ENCODE measurements around the gene ASTN1.

ASTN1 gene

GRCh38 chr1:176820391-176821031, 344.0 kb downstream of the ASTN1 start:
- no peaks in the 10 kb centered on the region for H3K27me3 ChIP-seq (ENCODE audit: insufficient read depth, poor library complexity, severe bottlenecking)
- H3K4me3 ChIP-seq (replicated peaks; ENCODE audit: insufficient read depth, low read length): no peak overlapping the region
- H3K27ac ChIP-seq (replicated peaks): no peak overlapping the region
- DNase-seq (ENCODE audit: low read depth in 1 of 2, low spot score in 1 of 2): no peak
- TF ChIP-seq, protein P1, sequence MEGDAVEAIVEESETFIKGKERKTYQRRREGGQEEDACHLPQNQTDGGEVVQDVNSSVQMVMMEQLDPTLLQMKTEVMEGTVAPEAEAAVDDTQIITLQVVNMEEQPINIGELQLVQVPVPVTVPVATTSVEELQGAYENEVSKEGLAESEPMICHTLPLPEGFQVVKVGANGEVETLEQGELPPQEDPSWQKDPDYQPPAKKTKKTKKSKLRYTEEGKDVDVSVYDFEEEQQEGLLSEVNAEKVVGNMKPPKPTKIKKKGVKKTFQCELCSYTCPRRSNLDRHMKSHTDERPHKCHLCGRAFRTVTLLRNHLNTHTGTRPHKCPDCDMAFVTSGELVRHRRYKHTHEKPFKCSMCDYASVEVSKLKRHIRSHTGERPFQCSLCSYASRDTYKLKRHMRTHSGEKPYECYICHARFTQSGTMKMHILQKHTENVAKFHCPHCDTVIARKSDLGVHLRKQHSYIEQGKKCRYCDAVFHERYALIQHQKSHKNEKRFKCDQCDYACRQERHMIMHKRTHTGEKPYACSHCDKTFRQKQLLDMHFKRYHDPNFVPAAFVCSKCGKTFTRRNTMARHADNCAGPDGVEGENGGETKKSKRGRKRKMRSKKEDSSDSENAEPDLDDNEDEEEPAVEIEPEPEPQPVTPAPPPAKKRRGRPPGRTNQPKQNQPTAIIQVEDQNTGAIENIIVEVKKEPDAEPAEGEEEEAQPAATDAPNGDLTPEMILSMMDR (IDR thresholded peaks at IDR 0.05; ENCODE audit: insufficient read depth, low read length): no peak
- TF ChIP-seq GABPA (IDR thresholded peaks at IDR 0.05; ENCODE audit: low read depth): no peak
- no peak for TF ChIP-seq POLR2AphosphoS5 (IDR thresholded peaks at IDR 0.05; ENCODE audit: low read depth)
- TF ChIP-seq, protein P2, sequence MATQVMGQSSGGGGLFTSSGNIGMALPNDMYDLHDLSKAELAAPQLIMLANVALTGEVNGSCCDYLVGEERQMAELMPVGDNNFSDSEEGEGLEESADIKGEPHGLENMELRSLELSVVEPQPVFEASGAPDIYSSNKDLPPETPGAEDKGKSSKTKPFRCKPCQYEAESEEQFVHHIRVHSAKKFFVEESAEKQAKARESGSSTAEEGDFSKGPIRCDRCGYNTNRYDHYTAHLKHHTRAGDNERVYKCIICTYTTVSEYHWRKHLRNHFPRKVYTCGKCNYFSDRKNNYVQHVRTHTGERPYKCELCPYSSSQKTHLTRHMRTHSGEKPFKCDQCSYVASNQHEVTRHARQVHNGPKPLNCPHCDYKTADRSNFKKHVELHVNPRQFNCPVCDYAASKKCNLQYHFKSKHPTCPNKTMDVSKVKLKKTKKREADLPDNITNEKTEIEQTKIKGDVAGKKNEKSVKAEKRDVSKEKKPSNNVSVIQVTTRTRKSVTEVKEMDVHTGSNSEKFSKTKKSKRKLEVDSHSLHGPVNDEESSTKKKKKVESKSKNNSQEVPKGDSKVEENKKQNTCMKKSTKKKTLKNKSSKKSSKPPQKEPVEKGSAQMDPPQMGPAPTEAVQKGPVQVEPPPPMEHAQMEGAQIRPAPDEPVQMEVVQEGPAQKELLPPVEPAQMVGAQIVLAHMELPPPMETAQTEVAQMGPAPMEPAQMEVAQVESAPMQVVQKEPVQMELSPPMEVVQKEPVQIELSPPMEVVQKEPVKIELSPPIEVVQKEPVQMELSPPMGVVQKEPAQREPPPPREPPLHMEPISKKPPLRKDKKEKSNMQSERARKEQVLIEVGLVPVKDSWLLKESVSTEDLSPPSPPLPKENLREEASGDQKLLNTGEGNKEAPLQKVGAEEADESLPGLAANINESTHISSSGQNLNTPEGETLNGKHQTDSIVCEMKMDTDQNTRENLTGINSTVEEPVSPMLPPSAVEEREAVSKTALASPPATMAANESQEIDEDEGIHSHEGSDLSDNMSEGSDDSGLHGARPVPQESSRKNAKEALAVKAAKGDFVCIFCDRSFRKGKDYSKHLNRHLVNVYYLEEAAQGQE (IDR thresholded peaks at IDR 0.05; ENCODE audit: insufficient replicate concordance, low read depth): no peak
- TF ChIP-seq SPI1 (IDR thresholded peaks at IDR 0.05; ENCODE audit: borderline replicate concordance, low read depth): no peak

- Histone ChIP-seq H3K27ac (replicated peaks) (no peak overlapping the region), H3K4me3 (replicated peaks; ENCODE audit: insufficient read depth, low read length) (no peak overlapping the region), H3K27me3 (ENCODE audit: insufficient read depth, poor library complexity, severe bottlenecking) (no peaks in the 10 kb centered on the region)
- DNase-seq (ENCODE audit: low read depth in 1 of 2, low spot score in 1 of 2): no peak
- TF ChIP-seq, protein P1 (IDR thresholded peaks at IDR 0.05; ENCODE audit: insufficient read depth, low read length): no peak
- TF ChIP-seq SPI1 (IDR thresholded peaks at IDR 0.05; ENCODE audit: borderline replicate concordance, low read depth) (no peak), POLR2AphosphoS5 (IDR thresholded peaks at IDR 0.05; ENCODE audit: low read depth) (no peak), GABPA (IDR thresholded peaks at IDR 0.05; ENCODE audit: low read depth) (no peak)
- TF ChIP-seq, protein P2 (IDR thresholded peaks at IDR 0.05; ENCODE audit: insufficient replicate concordance, low read depth): no peak
These were observed 348.3 kb downstream of the ASTN1 start for GRCh38 chr1:176816232-176816631.

- H3K27ac ChIP-seq (replicated peaks): no peak overlapping the region
- no peaks in the 10 kb centered on the region for H3K27me3 ChIP-seq (ENCODE audit: insufficient read depth, poor library complexity, severe bottlenecking)
- no peak overlapping the region for H3K4me3 ChIP-seq (replicated peaks; ENCODE audit: insufficient read depth, low read length)
- no peak for DNase-seq (ENCODE audit: low read depth in 1 of 2, low spot score in 1 of 2)
- TF ChIP-seq, protein P2 (IDR thresholded peaks at IDR 0.05; ENCODE audit: insufficient replicate concordance, low read depth): no peak
- no peak for TF ChIP-seq GABPA (IDR thresholded peaks at IDR 0.05; ENCODE audit: low read depth)
- no peak for TF ChIP-seq POLR2AphosphoS5 (IDR thresholded peaks at IDR 0.05; ENCODE audit: low read depth)
- TF ChIP-seq, protein P1 (IDR thresholded peaks at IDR 0.05; ENCODE audit: insufficient read depth, low read length): no peak
- no peak for TF ChIP-seq SPI1 (IDR thresholded peaks at IDR 0.05; ENCODE audit: borderline replicate concordance, low read depth)
These were observed 348.9 kb downstream of the ASTN1 start for GRCh38 chr1:176815621-176816020.

Measured in HL-60 (cell line).